Dermis blood vessel endothelial cell (primary cell): Measurements from ENCODE around the gene FXYD6. TPM values are rescaled to one million over a fixed set of nuclear protein-coding genes. Genes with fewer than 3 reads are reported as not detected.

Experiments
- DNase-seq: peaks from one replicate; pipeline ENCODE4 v3.0.0; 2010
- total RNA-seq: library from RNA; depleted of rRNA; stranded (reverse); fragments of >200 nt; gene quantifications from 2 replicates; pipeline ENCODE4 v1.2.3, GENCODE V29; 2014

The FXYD6 gene
- total RNA-seq, 1 donor from 2014 or later: 1.7 TPM

- peak; percentile 46 for DNase-seq
These were observed 47.7 kb downstream of the FXYD6 start for GRCh38 chr11:117828611-117829368.

GRCh38 chr11:117827521-117828511, 48.6 kb downstream of the FXYD6 start:
- no peak for DNase-seq

- no peak for DNase-seq
These were observed 49.6 kb downstream of the FXYD6 start for GRCh38 chr11:117826832-117827231.

GRCh38 chr11:117826190-117826570, 50.3 kb downstream of the FXYD6 start:
- no peak for DNase-seq

GRCh38 chr11:117825538-117826189, 50.8 kb downstream of the FXYD6 start:
- no peak for DNase-seq

GRCh38 chr11:117824571-117825537, 51.6 kb downstream of the FXYD6 start, which contains the start of gene FXYD2:
Gene FXYD2, minus strand, starts transcription at chr11:117824744. Its CDS starts 66 bp downstream, at chr11:117824678.
- peak; percentile 24 for DNase-seq

GRCh38 chr11:117823946-117824420, 52.5 kb downstream of the FXYD6 start:
- peak; percentile 76 for DNase-seq

- DNase-seq: peak; percentile 45
These were observed 53.0 kb downstream of the FXYD6 start for GRCh38 chr11:117823294-117823945.

GRCh38 chr11:117822074-117823033, 54.1 kb downstream of the FXYD6 start:
- DNase-seq: peak; percentile 57

- no peak for DNase-seq
These were observed 55.0 kb downstream of the FXYD6 start for GRCh38 chr11:117821431-117821830.

GRCh38 chr11:117820516-117820915, 55.9 kb downstream of the FXYD6 start:
- no peak for DNase-seq

GRCh38 chr11:117820071-117820470, 56.4 kb downstream of the FXYD6 start:
- DNase-seq: no peak

GRCh38 chr11:117819096-117820040, 57.1 kb downstream of the FXYD6 start:
- DNase-seq: peak; percentile 82

GRCh38 chr11:117818041-117818873, 58.2 kb downstream of the FXYD6 start:
- DNase-seq: peak; percentile 82

- DNase-seq: peak; percentile 89
These were observed 59.0 kb downstream of the FXYD6 start for GRCh38 chr11:117817368-117818040.

- no peak for DNase-seq
These were observed 59.6 kb downstream of the FXYD6 start for GRCh38 chr11:117816846-117817367.
